Measurements from ENCODE around the gene TRRAP.

DNA sequence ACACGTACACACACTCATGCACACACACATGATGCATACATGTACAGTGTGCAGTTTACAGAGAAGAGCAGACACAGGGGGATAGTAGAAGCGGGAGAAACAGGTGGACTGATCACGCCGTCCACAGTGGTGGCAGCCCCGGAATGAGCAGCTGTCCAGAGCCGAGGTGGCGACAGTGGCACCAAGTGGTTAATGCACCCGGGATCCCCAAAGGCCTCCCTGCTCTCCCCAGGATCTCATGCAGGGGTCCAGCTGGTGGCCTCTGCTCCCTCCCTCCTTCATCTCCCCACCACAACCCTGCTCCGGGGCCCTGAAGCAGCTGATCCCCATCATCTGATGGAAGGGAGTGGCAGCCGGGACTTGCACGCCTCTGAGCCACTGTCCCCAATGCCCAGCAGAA is 38.2 kb upstream of the TRRAP start:
- TF ChIP-seq, protein P1, sequence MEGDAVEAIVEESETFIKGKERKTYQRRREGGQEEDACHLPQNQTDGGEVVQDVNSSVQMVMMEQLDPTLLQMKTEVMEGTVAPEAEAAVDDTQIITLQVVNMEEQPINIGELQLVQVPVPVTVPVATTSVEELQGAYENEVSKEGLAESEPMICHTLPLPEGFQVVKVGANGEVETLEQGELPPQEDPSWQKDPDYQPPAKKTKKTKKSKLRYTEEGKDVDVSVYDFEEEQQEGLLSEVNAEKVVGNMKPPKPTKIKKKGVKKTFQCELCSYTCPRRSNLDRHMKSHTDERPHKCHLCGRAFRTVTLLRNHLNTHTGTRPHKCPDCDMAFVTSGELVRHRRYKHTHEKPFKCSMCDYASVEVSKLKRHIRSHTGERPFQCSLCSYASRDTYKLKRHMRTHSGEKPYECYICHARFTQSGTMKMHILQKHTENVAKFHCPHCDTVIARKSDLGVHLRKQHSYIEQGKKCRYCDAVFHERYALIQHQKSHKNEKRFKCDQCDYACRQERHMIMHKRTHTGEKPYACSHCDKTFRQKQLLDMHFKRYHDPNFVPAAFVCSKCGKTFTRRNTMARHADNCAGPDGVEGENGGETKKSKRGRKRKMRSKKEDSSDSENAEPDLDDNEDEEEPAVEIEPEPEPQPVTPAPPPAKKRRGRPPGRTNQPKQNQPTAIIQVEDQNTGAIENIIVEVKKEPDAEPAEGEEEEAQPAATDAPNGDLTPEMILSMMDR (IDR thresholded peaks at IDR 0.05) = no peak
- TF ChIP-seq POLR2A (IDR thresholded peaks at IDR 0.05) (no peak), EP300 (IDR thresholded peaks at IDR 0.05) (no peak)

All from upper lobe of left lung (tissue), 4 donors.